Activated CD4-positive, alpha-beta T cell treated with anti-CD3 and anti-CD28 coated beads for 48 hours (primary cell): ENCODE measurements around the gene HPSE2.
"Not testable (repeated sequence)": the region's sequence is repeated elsewhere in the genome, so short reads cannot be mapped to it uniquely, and the experiment has no call there.

Experiments used
- DNase-seq: peaks from one replicate; pipeline ENCODE4 v3.0.0-alpha.2; 2020

HPSE2 gene

DNA sequence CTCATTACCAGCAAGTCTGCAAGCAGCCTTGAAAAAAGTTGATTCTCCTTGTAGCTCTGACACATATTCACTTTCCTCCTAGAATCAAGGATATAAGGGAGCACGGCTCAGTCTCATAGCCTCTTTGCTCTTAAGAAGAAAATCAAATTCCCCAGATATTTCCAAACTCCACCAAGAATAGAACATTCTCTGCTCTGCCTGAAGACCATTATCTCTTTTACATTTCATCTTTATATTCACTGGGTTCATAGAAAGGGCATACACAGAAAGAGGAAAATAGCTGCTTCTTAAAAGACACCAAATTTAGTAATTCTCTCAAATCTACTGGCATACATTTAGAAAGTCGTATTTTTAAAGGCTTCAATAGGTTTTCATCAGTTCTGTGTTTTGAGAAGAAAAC lies 92.0 kb downstream of the HPSE2 start:
- no peak for DNase-seq

DNA sequence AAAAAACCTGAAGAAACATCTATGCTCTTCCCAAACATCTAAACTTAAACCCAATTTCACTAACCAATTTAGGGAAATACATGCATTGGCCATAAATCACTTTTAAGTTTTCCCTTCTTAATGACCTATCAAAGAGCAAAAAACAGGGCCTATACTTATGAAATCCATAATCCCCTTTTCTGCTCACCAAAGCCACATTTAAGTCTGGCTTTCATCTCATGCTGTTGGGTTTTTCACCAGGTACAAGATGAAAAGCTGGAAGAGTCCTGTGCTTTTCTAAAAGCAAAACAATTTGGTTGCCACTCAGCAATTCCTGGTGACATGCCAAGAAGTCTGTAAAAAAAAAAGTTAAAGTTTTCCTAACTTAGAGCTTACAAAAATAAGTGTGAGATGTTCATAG lies 92.6 kb downstream of the HPSE2 start:
- no peak for DNase-seq

GRCh38 chr10:99132897-99133296 lies 102.8 kb downstream of the HPSE2 start:
- not testable (repeated sequence) for DNase-seq

- DNase-seq = no peak
Measured at GRCh38 chr10:99125879-99126278, 109.8 kb downstream of the HPSE2 start.

- no peak for DNase-seq
Measured at GRCh38 chr10:99124376-99124775, 111.3 kb downstream of the HPSE2 start.

GRCh38 chr10:99123851-99124250 lies 111.8 kb downstream of the HPSE2 start:
- DNase-seq = no peak

DNA sequence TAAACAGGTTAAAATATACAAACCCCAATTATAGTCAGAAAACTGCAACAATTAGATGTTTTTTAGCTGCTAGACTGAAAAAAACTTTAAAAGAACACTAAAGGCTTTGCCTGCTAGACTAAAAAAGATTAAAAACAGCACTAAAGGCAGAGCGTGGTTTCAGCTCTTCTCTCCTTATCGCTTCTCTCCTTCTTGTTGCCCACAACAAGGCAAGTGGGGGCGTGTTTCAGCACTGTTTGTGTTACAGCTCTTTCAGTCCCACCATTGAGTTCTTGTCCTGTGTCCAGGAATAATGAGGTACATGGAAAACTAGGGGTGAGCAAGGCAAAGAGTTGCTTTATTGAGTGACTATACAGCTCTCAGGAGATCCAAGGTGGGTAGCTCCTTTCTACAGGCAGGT lies 112.3 kb downstream of the HPSE2 start:
- no peak for DNase-seq

DNA sequence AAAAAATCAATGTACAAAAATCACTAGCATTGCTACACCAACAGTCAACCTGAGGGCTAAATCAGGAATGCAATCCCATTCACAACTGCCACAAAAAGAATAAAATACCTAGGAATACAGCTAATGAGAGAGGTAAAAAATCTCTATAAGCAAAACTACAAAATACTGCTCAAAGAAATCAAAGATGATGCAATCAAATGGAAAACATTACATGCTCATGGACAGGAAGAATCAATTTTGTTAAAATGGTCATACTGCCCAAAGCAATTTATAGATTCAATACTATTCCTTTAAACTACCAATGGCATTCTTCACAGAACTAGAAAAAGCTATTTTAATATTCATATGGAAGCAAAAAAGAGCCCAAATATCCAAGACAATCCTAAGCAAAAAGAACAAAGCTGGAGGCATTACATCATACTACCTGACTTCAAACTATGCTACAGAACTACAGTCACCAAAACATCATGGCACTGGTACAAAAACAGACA lies 116.3 kb downstream of the HPSE2 start:
- no peak for DNase-seq

GRCh38 chr10:99115703-99116102 lies 119.9 kb downstream of the HPSE2 start:
- no peak for DNase-seq

DNA sequence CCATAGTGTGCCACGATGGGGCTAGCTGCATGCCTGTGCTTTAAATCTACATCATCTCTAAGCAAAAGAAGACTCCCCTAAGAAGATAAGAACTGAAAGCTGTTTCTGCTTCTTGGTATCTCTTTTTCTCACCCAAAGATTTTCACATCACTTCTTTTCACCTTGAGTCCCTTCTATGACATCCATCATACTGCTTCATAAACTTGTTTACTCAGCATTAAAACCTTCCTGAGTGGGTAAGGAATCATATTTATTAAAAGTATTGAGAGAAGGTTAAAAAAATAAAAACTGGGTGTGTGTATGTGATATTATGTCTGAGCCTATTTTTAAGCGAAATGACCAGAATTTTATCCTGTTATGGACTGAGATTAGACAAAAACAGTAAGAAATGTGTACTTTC lies 150.3 kb downstream of the HPSE2 start:
- no peak for DNase-seq

- DNase-seq = no peak
Measured at GRCh38 chr10:99084161-99084560, 151.5 kb downstream of the HPSE2 start.

DNA sequence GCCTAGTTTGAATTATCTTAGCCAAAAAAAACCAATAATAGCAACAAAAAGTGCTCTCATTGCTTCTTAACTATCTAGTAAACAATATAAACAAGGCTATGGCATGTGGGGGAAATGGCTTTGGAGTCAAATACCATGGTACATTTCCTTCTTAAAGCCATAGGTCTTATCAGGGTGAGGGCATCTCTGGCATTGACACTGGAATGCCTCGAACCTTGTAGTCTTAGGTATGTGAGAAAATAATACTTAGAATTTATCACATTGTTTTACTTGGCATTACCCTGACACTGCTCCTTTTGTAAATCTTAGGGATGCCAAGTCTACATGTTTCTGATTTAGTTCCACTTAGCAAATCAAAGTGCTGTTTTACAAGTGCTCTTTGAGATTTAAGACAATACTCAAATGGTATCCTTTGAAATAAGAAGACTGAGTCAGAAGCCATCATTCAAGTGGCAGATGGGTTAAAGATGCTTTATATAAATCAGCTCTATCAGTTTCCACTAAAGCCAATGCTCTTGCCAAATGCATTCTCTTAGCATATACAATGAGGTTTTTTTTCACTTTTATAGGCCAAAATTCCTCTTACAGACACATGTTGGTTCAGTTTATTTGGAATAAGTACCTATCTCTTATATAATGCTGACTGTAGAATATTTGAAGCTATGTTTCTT lies 155.2 kb downstream of the HPSE2 start:
- DNase-seq = no peak

- DNase-seq = no peak
Measured at GRCh38 chr10:99062591-99062990, 173.1 kb downstream of the HPSE2 start.

DNA sequence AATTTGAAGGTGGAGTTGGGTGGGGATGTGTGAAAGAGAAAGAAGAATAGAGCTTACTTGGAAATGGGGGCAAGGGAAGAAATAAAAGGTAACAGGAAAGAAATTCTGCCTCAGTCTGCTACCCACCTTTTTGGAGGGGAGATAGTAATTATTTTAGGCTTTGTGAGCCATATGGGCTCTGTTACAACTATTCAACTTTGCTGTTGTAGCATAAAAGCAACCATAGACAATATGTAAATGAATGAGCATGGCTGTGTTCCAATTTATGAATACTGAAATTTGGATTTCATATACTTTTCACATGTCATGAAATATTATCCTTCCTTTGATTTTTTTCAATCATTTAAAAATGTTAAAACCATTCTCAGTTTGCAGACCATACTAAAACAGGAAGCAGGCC lies 176.9 kb downstream of the HPSE2 start:
- no peak for DNase-seq

DNA sequence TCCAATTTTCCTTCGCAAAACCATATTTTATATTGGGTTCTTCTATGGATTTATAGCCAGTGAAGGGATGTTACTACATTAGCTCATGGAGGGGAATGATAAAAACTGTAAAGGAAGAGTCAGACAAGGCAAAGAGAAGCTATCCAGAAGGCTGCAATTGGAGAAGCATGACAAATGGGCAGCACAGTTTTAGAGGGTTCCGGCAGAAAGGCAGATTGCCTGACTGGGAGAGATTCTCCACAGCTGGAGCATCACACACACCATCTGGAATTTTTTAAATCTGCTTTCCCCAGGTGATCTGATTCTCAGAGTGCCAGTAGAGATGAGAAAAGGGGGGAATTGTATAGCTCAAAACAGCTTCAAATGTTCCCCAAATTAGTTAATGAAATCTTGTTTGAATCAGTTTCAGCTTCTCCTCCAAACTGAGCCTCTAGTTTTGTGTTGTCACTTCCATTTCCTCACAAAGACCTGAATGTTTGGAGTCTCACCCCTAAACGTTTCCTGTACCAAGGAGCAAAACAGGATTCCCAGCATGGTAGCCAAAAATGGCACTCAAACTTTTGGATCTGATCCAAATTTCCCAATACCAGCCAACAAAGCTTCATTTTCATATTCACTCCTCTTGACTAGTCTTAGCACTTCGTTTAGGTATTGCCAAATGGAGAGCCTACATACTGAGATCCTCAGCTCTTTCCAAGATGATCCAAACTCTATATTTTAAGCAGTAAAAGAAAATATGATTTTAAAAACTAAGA lies 177.5 kb downstream of the HPSE2 start:
- no peak for DNase-seq

GRCh38 chr10:99045671-99046070 lies 190.0 kb downstream of the HPSE2 start:
- DNase-seq = no peak

DNA sequence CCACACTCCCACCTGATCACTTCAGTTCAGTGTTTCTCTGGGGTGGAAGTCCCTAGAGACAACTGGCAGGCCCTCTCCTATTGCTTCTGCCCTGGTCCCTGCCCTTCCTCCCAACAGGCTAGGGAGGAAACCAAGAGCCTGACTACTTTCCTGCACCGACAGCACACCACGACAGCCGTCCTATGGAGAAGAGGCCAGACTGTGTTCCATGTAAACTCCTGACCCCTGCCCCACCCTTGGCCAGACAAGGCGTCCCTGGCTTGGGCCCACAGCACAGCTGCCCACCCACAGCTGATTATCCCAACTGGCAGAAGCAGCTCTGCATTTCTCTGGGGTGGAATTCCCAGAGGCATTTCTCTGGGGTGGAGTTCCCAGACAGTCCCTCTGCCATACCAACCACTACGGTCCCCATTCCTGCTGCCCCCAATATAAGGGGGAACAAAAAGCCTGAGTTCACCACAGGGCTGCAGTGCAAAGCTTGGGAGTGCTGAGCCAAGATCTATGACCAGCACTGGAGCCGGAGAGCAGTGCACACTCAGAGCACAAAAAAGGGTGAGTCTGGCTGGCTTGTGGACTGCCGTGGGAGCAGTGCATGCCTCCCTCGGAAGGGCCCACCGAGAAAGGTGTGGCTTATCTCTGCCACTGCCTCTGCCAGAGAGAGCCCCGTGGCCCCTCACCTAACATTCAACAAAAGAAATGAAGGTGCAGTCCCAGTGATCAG lies 193.4 kb downstream of the HPSE2 start:
- DNase-seq = no peak

GRCh38 chr10:99041468-99041867 lies 194.2 kb downstream of the HPSE2 start:
- no peak for DNase-seq

DNA sequence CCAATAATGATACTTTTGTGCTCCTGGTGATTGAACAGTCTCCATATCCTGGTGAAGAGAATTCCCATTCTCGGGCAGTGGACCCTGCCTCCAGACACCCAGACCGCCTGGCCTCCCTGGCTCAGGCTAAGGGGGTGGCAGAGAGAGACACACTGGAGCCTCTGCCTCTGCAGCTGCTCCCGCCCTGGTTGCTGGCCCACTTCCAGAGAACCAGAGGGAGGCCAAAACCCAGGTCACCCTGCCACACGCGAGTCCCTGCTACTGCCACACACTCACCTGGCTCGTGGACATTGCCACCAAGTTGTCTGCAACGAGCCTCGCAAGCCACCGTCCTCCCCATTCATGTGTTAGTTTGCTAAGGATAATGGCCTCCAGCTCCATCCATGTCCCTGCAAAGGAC lies 221.8 kb downstream of the HPSE2 start:
- no peak for DNase-seq

GRCh38 chr10:99010286-99010685 lies 225.4 kb downstream of the HPSE2 start:
- DNase-seq = no peak

GRCh38 chr10:99008054-99008453 lies 227.6 kb downstream of the HPSE2 start:
- no peak for DNase-seq

DNA sequence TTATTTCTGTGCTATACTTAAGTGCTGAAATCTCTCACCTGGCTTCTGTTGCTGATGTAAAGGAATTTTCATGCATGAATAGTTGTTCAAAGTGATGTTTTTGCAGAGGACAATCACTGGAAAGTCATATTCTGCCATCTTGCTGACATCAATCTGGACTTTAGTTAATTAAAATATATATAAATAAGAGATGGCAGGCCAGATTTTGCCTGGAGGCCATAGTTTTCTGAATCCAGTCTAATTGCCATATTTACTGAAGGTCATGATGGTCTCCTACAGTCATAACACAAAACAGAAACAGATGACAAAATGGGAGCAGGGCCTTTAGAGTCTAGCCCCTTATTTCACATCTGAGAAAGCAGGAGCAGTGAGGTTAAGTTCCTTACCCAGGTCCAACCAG lies 228.2 kb downstream of the HPSE2 start:
- DNase-seq = no peak

DNA sequence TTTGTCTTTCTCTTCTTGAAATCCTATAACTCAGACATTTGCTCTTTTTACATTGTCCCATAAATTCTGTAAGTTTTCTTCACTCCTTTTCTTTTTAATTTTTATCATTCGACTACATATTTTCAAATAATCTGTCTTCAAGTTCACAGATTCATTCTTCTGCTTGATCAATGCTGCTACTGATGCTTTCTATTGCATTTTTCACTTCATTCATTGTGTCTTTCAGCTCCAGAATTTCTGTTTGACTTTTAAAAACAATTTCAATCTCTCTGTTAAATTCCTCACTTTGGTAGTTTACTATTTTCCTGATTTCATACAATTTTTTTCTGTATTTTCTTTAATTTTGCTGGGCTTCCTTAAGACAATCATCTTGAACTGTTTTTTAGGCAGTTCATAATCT lies 230.4 kb downstream of the HPSE2 start:
- no peak for DNase-seq

DNA sequence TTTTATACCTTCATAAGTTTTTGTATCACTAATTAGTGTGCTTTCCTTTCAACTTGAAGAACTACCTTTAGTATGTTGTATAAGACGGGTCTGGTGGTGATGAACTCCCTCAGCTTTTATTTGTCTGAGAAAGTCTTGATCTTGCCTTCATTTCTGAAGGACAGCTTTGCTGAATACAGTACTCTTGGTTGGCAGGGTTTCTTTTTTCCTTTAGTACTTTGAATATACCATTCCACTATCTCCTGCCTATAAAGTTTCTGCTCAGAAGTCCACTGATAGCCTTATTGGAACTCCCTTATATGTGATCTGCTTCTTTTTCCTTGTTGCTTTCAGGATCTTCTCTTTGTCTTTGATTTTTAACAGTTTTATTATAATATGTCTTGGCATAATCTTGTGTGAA lies 230.9 kb downstream of the HPSE2 start:
- no peak for DNase-seq
